ENCODE data around the gene GSK3A.
A peak's percentile ranks its signal among the peaks of the same experiment; 100 is the strongest.

The GSK3A gene

DNA sequence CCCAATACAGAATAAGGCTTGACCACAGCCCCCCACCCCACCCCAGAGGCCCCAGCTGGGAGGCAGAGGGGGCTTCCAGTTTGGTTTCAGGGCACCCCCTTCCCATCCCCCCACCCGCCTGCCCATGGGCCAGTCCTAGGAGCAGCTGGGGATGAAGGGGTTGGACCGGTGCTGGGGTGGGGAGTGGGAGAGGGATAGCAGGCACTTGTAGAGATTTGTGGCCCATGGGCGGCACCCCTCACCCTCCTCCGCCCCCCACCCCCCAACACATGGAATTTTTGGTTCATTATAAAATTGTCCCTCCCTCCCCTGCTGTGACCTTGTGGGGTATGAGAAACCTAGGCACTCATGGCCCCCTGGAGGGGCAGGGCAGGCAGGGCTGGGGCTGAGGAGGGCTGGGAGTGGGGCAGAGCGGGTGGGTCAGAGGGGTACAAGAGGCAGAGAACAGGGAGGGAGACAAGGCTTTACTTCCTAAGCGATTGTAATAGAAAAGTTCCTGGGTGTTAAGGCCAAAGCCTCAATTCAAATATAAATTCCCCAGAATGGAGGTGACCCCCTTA lies 5.3 kb upstream of the GSK3A start:
- DNase-seq, result no peak

DNA sequence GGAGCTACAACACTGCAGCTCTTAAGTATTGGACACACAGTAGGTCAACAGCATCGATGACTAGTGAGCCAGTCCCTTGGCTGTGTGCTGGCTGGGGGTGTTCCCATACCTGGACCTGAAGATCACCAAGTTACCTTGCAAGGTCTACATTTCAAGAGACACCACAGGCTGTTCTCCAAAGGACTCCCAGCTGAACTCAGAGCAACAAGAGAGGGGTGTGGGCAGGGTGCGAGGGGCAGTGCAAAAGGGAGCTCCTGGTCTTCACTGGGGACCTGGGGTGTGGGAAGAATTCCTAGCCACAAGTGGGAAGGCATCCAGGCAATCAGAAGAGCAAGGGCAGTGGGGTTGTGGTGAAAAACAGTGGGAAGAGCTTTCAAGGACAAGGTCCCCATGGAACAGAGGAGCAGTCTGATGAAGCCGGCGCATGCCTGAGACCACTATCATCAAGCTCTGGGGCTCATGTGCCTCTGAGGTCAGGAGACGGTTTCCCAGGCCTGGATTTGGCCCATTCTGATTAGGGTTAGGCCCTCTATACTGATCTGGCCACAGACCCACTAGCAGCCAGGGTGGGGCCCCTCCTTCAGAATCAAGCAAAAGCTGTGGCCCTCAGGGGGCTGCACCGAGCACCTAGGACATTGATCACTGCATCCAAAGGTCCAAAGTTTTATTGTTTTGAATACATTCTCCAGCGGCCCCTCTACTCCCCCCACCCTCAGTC lies 4.7 kb upstream of the GSK3A start:
- DNase-seq, result no peak

GRCh38 chr19:42246143-42246921 lies 3.9 kb upstream of the GSK3A start:
- DNase-seq, result no peak

DNA sequence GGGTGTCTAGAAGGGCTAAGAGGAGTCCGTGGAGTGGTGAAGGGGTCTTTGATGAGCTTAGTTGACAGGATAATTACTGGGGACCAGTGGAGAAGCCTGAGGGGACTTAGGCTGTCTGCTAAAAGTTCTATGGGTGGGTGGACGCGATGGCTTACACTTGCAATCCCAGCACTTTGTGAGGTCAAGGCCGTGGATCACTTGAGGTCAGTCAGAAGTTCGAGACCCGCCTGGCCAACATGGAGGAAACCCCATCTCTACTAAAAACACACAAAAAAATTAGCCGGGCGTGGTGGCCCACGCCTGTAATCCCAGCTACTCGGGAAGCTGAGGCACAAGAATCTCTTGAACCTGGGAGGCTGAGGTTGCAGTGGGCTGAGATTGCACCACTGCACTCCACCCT lies 2.8 kb upstream of the GSK3A start:
- no peak for DNase-seq

DNA sequence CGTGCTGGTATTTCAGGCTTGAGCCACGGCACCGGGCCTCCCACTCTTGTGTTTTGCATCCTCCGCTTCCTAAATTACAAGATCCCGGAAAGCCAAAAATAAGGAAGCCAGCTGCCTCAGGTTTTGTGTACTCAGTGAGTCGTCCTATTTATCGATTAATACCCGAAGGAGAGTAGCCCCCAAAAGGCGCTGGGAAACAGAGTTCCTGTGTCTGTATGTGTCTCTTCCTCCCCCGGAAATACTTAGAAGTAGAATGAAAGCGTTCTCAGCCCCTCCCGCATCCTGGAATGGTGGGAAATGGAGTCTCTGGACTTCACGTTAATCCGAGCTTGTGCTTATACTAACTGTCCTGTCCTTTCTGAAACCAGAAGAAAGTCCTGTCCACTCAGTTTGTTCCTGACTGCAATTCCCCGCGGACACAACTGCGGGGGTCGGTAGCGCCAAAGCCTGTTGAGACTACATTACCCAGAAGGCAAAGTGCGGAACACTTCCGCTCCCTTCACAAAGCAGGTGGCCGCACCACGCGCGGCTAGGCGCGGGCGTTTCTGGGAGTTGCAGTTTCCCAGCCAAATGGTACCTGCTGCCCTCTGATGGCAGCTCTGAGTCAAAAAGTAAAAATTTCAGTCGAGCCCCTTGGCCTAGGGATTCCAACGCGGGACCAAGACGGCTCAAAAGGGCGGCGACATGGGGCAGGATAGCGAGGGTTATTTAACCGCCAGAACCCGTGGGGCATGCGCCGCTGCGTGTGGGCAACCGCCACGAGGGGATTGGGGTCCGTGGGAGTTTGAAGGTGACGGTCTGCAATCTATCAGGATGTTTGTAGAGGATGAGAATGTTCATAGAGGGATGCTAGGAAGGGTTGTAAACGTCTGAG lies 2.2 kb upstream of the GSK3A start:
- peak; percentile 94 for DNase-seq

- peak; percentile 48 for DNase-seq
Observed at GRCh38 chr19:42242069-42242511, 312 bp downstream of the GSK3A start.

GRCh38 chr19:42241279-42241678 lies 1.1 kb downstream of the GSK3A start:
- no peak for DNase-seq

DNA sequence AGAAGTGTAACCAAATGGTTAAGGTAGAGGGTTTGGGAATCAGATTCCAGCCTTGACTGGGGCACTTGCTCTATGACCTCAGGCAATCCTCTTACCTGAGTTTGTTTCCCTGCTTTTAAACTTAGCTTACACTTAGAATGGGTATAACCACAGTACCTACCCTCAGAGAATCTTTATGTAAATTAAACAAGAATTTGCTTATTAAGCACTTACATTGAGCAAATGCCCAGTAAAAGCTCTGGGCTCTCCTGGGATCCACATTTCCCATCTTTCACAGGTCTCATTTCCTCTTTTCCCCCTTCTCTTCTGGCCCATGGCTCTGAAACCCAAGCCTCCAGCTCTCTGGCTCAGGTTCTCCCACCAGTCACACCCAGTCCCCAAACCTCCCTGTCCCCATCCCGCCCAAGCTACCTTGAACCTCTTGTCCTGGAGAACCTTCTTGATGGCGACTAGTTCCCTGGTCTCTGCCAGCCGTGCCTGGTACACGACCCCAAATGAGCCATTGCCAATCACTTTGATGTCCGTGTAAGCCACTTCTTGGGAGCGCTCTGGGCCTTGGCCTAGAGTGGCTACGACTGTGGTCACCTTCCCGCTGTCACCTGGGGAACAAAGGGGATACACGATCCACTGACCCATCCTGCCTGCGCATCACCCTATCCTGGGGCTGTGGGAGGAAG lies 2.7 kb downstream of the GSK3A start:
- no peak for DNase-seq

DNA sequence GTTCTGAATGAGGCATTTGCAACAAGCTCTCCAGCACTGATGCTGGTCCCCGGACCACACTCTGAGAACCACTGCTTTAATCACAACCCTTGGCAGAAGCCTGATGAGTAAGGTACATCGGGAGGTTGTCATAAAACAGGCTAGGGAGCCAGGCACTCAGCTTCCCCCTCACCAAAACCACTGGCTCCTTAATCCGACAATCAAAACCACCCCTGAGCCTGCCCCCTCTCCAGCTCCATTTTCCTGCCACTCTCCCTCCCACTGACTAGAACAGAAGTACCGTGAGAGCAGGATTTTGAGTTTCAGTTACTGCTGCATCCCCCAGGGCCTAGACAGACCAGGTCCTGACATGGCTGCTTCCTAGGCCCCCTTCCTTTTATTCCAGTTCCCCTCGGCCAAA lies 7.2 kb downstream of the GSK3A start:
- no peak for DNase-seq

- DNase-seq, result no peak
Observed at GRCh38 chr19:42234364-42234763, 8.0 kb downstream of the GSK3A start.

GRCh38 chr19:42233678-42234292 lies 8.6 kb downstream of the GSK3A start:
- no peak for DNase-seq

- no peak for DNase-seq
Observed at GRCh38 chr19:42233106-42233505, 9.3 kb downstream of the GSK3A start.

GRCh38 chr19:42232435-42232834 lies 10.0 kb downstream of the GSK3A start:
- no peak for DNase-seq

DNA sequence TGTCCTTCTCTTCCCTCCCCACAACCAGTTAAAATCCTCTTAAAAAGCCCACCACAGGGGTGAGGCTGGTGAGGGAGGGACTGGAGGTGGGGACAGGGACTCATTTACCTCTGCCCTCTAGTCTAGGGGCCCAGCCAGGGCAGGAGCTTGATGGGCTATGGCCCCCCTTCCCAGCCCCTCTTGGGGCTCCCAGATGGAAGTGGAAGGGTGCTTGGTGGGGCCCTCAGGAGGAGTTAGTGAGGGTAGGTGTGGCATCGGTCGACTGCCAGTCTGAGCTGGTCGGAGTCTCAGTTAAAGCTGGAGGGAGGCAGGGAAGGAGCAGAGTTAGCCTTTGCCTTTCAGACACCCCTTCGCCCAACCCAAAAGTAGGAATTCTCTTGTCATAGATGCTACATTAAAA lies 11.8 kb downstream of the GSK3A start:
- DNase-seq, result no peak

DNA sequence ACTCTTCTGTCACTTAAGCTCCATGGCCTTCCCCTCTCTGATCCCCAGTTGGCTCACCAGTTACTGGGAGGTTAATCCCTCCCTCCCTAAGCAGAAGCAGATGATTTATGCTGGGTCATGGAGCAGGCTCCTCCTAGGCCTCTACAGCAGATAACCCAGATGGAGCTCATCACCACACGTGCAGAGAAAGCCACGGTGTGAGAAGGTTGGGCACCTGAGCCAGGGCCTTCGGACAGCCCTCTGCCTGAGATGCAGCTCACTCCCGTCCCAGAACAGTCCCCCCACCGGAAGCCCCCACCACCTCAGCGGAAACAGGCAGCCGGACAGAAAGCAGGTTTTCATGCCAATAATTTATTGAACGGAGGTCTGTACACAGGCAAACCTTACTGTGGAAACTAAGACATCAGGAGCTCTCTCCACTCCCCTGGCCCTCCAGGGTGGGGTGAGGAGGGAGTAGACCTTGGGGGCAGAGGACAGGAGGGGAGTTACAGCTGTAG lies 12.5 kb downstream of the GSK3A start:
- DNase-seq, result no peak

DNA sequence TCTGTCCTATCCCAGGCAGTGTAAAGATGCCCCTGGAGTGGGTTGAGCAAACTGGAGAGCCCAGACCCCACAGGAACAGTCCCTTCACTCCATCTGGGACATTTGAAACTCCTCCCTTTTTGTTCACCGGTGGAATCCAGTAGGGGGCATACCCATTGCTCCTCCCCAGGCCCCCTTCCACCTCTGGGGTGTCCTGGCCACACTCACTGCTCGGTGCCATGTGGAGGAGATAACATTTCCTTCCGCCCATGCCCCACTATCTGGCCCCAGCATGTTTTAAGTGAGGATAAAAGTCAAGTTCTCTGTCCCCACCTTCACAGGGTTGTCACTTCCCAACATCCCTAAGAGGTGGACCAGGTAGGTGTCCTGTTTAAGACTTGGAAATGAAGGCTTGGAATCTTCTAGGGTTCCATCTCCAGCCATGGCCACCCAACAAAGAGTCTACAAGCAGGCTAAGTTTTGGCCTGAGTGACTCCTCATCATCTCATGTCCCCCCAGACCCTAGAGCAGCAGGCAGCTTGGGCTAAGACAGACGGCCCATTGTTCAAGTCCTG lies 13.0 kb downstream of the GSK3A start:
- DNase-seq, result no peak

DNA sequence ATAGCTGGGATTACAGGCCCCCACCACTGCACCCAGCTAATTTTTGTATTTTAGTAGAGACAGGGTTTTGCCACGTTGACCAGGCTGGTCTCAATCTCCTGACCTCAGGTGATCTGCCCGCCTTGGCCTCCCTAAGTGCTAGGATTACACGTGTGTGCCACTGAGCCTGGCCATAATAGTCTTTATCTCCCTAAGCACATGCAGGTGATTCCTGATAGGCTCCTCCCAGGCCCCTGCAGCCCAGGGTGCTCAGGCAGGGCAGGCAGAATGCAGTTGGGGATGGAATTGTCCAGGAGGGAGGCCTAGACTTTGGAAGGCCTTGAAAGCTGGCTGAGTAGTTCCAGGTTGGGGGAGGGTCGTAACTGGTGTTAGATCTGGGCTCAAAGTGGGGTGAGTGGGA lies 13.8 kb downstream of the GSK3A start:
- no peak for DNase-seq

- DNase-seq, result no peak
Observed at GRCh38 chr19:42226886-42227285, 15.5 kb downstream of the GSK3A start.

GRCh38 chr19:42225718-42226292 lies 16.6 kb downstream of the GSK3A start:
- DNase-seq, result no peak

GRCh38 chr19:42224940-42225717 lies 17.3 kb downstream of the GSK3A start:
- DNase-seq, result no peak

Measured in activated naive CD4-positive, alpha-beta T cell treated with Interleukin-2 at 50 U/mL for 16 hours (primary cell).